GM19328 (cell line): ENCODE data around the gene EFCAB9.

Experiments used
- ATAC-seq: cut with Tn5 transposase; IDR thresholded peaks from one replicate; pipeline ENCODE4 v1.9.1; 2021; ENCODE audit warnings: mild to moderate bottlenecking, moderate library complexity; ENCODE audit not compliant: unreplicated experiment

The EFCAB9 gene

DNA sequence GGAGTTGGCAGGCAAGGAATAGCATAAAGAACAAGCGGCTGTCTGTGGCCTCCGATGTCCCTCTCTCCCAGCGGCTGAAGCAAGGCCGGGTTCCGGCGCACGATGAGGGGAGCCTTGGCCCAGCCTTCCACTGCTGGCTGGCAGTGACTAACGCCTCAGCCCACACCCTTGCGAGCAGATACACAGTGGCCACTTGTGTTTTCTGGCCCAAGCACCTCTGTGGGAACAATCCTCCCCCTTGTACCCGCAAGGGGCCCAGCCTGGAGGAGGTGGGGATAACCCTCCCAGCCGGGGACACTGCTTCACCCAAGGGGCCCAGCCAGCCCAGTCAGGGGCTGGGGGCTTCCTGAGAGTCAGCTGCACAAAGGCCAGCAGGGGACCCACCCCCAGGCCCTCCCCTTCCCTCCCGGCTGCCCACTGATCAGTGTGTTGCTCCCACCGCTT, 29.2 kb upstream of the EFCAB9 start:
- ATAC-seq = no peak

GRCh38 chr5:172165465-172165864, 28.5 kb upstream of the EFCAB9 start:
- ATAC-seq = no peak

GRCh38 chr5:172166030-172166826, 27.7 kb upstream of the EFCAB9 start:
- no peak for ATAC-seq

- no peak for ATAC-seq
These were observed 26.1 kb upstream of the EFCAB9 start for GRCh38 chr5:172167895-172168294.

GRCh38 chr5:172168311-172168710, 25.7 kb upstream of the EFCAB9 start:
- no peak for ATAC-seq

DNA sequence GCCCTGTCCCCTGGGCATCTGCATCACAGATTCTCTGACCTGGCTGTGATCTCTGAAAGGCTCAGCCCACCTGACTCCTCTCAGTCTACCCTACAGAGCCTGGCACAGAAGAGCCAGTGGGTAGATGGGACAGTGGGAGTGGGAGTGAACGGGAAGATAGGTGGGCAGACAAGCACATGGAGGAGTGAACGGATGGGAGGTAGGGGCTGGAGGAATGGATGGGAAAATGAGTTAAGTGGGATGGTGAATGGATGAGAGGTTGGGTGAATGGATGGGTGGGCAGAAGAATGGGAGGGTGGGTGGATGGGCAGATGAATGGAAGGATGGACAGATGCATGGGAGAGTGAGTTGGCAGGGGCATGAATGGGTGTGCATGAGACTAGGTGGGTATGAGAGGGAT, 24.8 kb upstream of the EFCAB9 start:
- no peak for ATAC-seq

DNA sequence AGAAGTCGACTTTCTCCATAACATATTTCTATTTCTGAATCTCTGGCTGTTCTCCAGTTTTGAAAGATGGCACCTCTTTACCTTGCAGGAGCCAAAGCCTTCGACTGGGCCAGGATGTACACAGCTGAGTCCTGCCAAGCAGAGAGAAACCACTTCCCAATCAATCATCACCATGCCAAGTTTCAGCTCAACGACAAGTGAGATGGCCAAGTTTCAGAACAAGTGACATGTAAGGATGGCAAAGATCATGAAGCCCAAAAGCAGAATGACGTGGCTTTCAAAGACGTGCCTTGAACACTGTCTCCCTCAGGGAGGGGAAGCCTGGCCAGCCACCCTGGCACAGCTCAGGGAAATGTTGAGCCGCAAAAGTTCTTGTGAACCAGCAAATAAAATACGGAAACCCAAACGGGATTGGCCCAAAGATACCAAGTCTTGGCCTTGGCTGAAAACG, 23.7 kb upstream of the EFCAB9 start:
- no peak for ATAC-seq

DNA sequence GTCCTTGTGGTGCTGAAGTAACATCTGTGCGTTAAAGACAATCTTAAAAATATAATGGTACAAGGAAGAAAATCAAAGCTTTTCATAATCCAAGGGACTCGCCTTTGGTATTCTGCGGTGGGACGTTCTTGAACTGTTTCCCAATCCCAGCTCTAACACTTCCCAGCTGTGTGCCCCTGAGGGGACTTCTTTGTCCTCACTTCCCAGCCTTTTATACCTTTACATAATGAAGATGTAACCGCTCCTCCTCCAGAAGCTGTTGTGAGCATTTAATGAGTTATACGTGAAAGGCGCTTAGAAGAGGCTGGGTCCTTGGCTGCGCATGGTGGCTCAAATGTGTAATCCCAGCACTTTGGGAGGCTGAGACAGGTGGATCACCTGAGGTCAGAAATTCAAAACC, 22.9 kb upstream of the EFCAB9 start:
- no peak for ATAC-seq

GRCh38 chr5:172172912-172173563, 20.9 kb upstream of the EFCAB9 start:
- no peak for ATAC-seq

GRCh38 chr5:172173564-172174153, 20.3 kb upstream of the EFCAB9 start:
- no peak for ATAC-seq

GRCh38 chr5:172175263-172175719, 18.7 kb upstream of the EFCAB9 start:
- peak; percentile 68 for ATAC-seq

- ATAC-seq = no peak
These were observed 16.8 kb upstream of the EFCAB9 start for GRCh38 chr5:172177176-172177575.

DNA sequence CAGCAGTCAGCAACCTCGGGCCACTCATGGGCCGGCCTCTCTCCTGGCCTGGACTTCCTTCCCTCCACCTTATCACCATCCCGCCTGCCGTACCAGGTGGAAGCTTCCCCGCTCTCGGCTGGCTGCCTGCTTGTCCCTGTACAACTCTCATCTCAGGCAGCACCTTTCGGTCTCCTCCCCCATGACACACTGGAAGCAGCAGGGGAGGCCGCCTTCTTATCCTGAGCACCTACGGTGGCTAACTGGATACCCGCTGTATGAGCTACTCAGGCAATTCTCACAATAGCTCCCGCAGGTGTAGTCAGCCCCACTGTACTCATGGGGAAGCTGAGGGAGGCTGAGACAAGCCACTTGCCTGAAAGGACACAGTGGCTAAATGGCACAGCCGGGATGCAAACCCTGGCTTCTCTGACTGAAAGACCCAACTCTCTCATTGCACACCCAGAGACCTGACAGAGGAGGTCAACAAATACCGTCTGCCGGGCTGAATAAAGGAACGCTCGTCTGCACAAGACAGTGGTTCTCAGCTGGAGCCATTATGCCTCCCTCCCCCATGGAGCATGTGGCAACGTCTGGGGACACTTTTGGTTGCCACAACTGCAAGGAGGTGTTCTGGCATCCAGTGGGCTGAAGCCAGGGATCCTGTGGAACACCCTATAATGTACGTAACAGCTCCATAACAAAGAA, 15.5 kb upstream of the EFCAB9 start:
- no peak for ATAC-seq

DNA sequence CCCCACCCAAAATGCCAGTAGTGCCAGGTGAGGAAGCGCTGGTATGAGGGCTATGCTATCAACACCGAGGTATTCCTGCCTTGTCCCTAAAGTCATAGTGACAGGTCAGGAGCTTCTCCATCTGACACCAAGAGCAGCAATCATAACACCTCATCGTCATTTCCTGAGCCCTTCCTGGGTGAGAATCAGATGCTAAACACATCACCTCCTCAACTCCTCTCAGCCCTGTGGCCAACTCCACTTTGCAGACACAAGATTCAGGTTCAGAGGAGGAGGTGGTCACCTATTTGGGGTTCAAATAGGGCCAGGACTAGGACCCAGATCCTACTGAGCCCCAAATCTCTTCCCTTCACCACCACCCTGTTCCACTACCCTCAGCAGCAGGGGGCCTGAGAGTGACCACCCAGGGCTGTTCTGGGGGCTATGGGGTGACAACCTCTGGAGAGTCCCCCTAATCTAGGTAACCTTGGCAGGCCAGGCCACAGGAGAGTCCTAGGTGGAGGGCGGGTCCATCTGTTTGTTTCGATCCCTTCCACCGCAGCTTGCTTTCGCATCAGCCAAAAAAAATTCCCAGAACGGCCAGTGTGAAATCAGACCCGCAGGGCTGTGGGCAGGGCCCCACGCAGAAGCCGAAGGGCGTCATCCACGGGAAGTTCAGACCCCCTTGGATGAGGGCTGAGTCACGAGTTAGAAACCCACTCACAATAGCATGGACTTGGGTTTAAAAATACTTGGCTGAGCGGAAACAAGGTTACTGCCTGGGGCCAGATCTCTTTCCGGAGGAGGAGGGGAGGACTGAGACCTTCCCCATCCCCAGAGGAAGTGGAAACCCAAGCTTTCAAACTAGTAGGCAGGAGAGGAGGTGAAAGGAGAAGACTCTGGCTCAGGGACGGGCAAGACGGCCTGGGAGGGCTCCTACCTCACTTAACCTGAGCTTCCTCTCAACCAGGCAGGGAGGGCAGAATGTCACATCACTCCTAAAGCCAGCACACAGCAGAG, 14.7 kb upstream of the EFCAB9 start:
- no peak for ATAC-seq

GRCh38 chr5:172180936-172181335, 13.0 kb upstream of the EFCAB9 start:
- no peak for ATAC-seq

- no peak for ATAC-seq
These were observed 11.7 kb upstream of the EFCAB9 start for GRCh38 chr5:172182291-172182690.

DNA sequence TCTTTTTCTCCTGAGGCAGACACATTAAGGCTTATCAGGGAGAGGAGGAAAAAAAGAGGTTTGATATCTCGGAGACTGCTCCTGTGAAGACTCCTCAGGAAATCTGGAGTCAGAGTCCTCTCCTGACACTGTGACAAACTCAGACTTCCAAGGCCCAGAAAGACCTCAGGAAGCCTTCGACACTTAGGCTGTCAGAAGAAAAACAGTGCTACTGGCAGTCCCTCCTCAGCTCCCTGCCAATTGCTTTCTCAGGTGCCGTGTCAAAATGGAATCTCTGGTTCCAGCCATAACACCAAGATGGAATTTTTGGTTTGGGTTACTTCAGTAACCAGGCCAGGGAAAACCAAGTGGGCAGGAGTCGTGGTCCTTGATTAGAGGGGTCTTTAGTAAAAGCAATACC, 10.1 kb upstream of the EFCAB9 start:
- no peak for ATAC-seq

DNA sequence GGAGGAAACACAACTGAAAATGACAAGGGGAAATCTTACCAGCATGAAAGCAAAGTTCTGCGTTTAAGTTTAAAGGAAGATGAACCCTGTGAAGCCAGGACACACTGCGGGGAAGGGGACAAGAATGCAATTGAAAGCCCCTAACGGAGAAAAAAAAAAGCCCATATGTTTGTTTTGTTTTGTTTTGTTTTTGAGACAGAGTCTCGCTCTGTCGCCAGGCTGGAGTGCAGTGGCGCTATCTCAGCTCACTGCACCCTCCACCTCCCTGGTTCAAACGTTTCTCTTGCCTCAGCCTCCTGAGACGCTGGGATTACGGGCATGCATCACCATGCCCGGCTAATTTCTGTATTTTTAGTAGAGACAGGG, 8.9 kb upstream of the EFCAB9 start:
- ATAC-seq = no peak

DNA sequence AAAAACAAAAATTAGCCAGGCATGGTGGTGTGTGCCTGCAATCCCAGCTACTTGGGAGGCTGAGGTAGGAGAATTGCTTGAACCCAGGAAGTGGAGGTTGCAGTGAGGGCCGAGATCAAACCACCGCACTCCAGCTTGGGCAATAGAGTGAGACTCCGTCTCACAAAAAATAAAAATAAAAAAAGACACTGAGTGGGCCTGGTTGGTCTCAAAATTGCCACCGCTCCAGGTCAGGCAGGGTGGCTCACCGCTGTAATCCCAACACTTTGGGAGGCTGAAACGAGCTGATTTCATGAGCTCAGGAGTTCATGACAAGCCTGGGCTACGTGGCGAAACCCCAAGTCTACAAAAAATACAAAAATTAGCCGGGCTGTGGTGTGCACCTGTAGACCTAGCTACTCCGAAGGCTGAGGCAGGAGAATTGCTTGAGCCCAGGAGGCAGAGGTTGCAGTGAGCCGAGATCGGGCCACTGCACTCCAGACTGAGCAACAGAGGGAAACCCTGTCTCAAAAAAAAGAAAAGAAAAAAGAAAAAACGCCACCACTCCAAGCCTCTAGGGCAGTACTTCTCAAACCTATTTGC, 7.8 kb upstream of the EFCAB9 start:
- ATAC-seq = no peak
